ENCODE results near the gene PTPRN2. TPM values are rescaled to one million over a fixed set of nuclear protein-coding genes. Genes with fewer than 3 reads are reported as not detected.
"Not testable (repeated sequence)": the region's sequence is repeated elsewhere in the genome, so short reads cannot be mapped to it uniquely, and the experiment has no call there.

PTPRN2 gene
- total RNA-seq, 2 donors from 2014 or later = 0.72 to 0.79 TPM

GRCh38 chr7:157908006-157908782 lies 679.4 kb downstream of the PTPRN2 start:
- Mint-ChIP-seq H3K27me3 (ENCODE audit: low read depth) (no peaks in the 10 kb centered on the region), H3K36me3 (ENCODE audit: insufficient read depth in 2 of 2) (no peaks in the 10 kb centered on the region), H3K4me3 (no peak overlapping the region), H3K27ac (no peak overlapping the region), H3K9me3 (peaks cover under 1 to 8% of the 10 kb centered on the region in 2 donors), H3K4me1 (ENCODE audit: low read depth) (no peaks in the 10 kb centered on the region)
- ATAC-seq (replicated peaks in 1 of 2) (no peak), DNase-seq (no peak)

- H3K27me3 Mint-ChIP-seq (ENCODE audit: low read depth) = no peaks in the 10 kb centered on the region
- ATAC-seq (replicated peaks in 1 of 2) = no peak
- H3K4me1 Mint-ChIP-seq (ENCODE audit: low read depth) = no peaks in the 10 kb centered on the region
- no peak for DNase-seq
- peaks cover 0 to 6% of the 10 kb centered on the region in 2 donors for H3K9me3 Mint-ChIP-seq
- H3K4me3 Mint-ChIP-seq = no peak overlapping the region
- H3K27ac Mint-ChIP-seq = no peak overlapping the region
- no peaks in the 10 kb centered on the region for H3K36me3 Mint-ChIP-seq (ENCODE audit: insufficient read depth in 2 of 2)
These were observed 680.5 kb downstream of the PTPRN2 start for GRCh38 chr7:157907091-157907490.

- DNase-seq (no peak), ATAC-seq (replicated peaks in 1 of 2) (no peak)
- Mint-ChIP-seq H3K27me3 (ENCODE audit: low read depth) (no peaks in the 10 kb centered on the region), H3K4me1 (ENCODE audit: low read depth) (no peaks in the 10 kb centered on the region), H3K4me3 (no peak overlapping the region), H3K36me3 (ENCODE audit: insufficient read depth in 2 of 2) (no peaks in the 10 kb centered on the region), H3K9me3 (peaks cover 0 to under 1% of the 10 kb centered on the region in 2 donors), H3K27ac (no peak overlapping the region)
These were observed 681.0 kb downstream of the PTPRN2 start for GRCh38 chr7:157906583-157906982.

- H3K27me3 Mint-ChIP-seq (ENCODE audit: low read depth) = no peaks in the 10 kb centered on the region
- ATAC-seq (replicated peaks in 1 of 2) (no peak), DNase-seq (no peak)
- H3K4me1 Mint-ChIP-seq (ENCODE audit: low read depth) = no peaks in the 10 kb centered on the region
- H3K27ac Mint-ChIP-seq = no peak overlapping the region
- H3K4me3 Mint-ChIP-seq = no peak overlapping the region
- no peaks in the 10 kb centered on the region for H3K36me3 Mint-ChIP-seq (ENCODE audit: insufficient read depth in 2 of 2)
- no peaks in the 10 kb centered on the region for H3K9me3 Mint-ChIP-seq
These were observed 681.8 kb downstream of the PTPRN2 start for GRCh38 chr7:157905651-157906461.

DNA sequence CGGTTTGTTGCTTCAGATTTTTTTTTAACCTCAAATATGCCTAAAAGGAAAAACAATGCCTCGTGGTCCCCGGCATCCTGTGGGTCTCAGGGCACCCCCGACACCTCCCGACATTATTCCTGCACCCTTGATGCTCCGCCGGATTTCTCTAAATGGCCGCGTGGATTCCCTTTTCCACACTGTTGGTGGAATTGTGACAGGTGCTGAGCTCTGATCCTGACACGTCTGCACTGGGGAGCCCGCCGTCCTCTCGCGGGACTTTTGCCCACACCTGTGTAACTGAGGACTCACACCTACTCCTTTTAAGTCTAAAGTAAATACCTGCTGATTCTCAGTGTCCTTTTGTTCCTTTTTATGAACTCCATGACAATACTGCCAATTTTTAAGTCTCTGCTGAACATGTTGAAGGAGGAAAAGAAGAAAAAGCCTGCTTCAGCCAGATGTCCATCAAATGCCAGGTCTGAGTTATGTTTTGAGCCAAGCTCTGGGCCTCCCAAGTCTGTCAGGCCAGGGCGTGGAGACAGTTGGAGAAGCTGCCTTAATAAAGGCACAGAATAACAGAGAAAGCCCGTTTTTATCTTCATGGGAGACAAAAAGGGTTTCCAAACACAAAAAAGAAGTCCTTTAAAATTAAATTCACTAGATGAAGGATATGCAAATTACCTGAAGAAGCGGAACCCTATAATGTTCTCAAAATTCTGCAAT lies 682.6 kb downstream of the PTPRN2 start:
- no peaks in the 10 kb centered on the region for H3K4me1 Mint-ChIP-seq (ENCODE audit: low read depth)
- H3K36me3 Mint-ChIP-seq (ENCODE audit: insufficient read depth in 2 of 2) = no peaks in the 10 kb centered on the region

DNA sequence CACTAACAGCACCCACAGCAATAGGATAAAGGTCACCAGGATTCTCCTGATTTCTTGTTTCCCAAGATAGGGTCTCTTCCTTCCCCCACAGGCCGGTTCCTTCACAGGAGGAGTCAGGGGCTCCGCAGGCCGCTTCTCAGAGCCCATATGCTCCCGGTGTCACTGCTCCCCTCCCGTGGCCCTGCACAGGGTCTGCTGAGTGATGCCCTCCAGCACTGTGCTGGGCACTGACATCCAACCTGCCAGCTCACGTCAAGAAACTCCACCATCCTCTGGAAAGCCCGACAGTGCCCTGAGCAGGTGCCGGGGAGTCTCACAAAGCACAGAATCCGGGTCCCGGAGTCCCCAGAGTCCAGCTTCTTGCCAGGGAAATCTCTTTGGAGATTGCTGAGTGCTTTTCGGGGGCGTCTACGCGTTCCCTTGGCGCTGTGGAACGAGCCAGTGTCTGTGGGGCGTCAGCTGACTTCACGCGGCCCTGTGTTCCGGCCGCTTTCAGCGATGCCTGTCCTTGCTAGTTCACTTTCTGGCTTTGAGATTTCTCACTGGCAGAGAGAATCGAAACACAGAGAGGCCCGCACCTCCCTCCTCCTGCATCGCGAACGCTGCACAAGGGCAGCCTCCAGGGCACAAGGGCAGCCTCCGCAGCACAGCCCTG lies 683.3 kb downstream of the PTPRN2 start:
- no peak overlapping the region for H3K27ac Mint-ChIP-seq
- H3K4me1 Mint-ChIP-seq (ENCODE audit: low read depth) = no peaks in the 10 kb centered on the region
- no peak overlapping the region for H3K4me3 Mint-ChIP-seq
- H3K9me3 Mint-ChIP-seq = no peaks in the 10 kb centered on the region
- DNase-seq (no peak), ATAC-seq (replicated peaks in 1 of 2) (no peak)
- no peaks in the 10 kb centered on the region for H3K27me3 Mint-ChIP-seq (ENCODE audit: low read depth)
- H3K36me3 Mint-ChIP-seq (ENCODE audit: insufficient read depth in 2 of 2) = no peaks in the 10 kb centered on the region

More for the DNA sequence above, 682.6 kb downstream of the PTPRN2 start:
- ATAC-seq (replicated peaks in 1 of 2) = no peak
- Mint-ChIP-seq H3K9me3 (no peaks in the 10 kb centered on the region), H3K27me3 (ENCODE audit: low read depth) (no peaks in the 10 kb centered on the region), H3K27ac (no peak overlapping the region), H3K4me3 (no peak overlapping the region)
- no peak for DNase-seq

GRCh38 chr7:157903710-157904109 lies 683.9 kb downstream of the PTPRN2 start:
- no peak overlapping the region for H3K27ac Mint-ChIP-seq

GRCh38 chr7:157903296-157903695 lies 684.3 kb downstream of the PTPRN2 start:
- Mint-ChIP-seq H3K27ac (no peak overlapping the region), H3K36me3 (ENCODE audit: insufficient read depth in 2 of 2) (no peaks in the 10 kb centered on the region), H3K4me3 (no peak overlapping the region), H3K27me3 (ENCODE audit: low read depth) (no peaks in the 10 kb centered on the region), H3K9me3 (no peaks in the 10 kb centered on the region), H3K4me1 (ENCODE audit: low read depth) (no peaks in the 10 kb centered on the region)
- no peak for ATAC-seq (replicated peaks in 1 of 2)
- no peak for DNase-seq

More at GRCh38 chr7:157903710-157904109, 683.9 kb downstream of the PTPRN2 start:
- Mint-ChIP-seq H3K27me3 (ENCODE audit: low read depth) (no peaks in the 10 kb centered on the region), H3K4me3 (no peak overlapping the region), H3K9me3 (no peaks in the 10 kb centered on the region), H3K4me1 (ENCODE audit: low read depth) (no peaks in the 10 kb centered on the region), H3K36me3 (ENCODE audit: insufficient read depth in 2 of 2) (no peaks in the 10 kb centered on the region)
- ATAC-seq (replicated peaks in 1 of 2) (no peak), DNase-seq (no peak)

- H3K27ac Mint-ChIP-seq; H3K36me3 Mint-ChIP-seq (ENCODE audit: insufficient read depth in 2 of 2); H3K4me1 Mint-ChIP-seq (ENCODE audit: low read depth); H3K9me3 Mint-ChIP-seq; DNase-seq; H3K4me3 Mint-ChIP-seq; ATAC-seq (replicated peaks in 1 of 2); H3K27me3 Mint-ChIP-seq (ENCODE audit: low read depth): not testable (repeated sequence)
These were observed 685.6 kb downstream of the PTPRN2 start for GRCh38 chr7:157901816-157902610.

GRCh38 chr7:157901166-157901565 lies 686.5 kb downstream of the PTPRN2 start:
- no peak overlapping the region for H3K27ac Mint-ChIP-seq

DNA sequence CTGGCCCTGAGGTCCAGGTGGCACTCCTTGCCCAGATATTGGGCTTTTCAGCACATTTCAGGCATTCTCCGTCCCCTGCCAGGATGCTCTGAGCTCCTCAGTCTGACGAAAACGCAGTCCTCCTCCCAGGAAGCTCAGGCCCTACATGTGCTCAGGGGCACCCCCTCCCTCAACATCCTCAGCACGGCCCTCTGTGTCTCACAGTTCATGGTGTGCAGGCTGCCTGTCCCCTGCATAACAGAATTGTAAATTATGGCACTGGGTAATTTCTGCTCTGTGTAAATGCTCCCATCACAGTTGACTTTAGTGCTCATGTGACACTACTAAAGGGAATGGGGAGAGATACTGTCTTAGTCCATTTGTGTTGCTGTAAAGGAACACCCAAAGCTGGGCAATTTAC lies 687.1 kb downstream of the PTPRN2 start:
- no peak overlapping the region for H3K27ac Mint-ChIP-seq

More at GRCh38 chr7:157901166-157901565, 686.5 kb downstream of the PTPRN2 start:
- no peak overlapping the region for H3K4me3 Mint-ChIP-seq
- no peaks in the 10 kb centered on the region for H3K27me3 Mint-ChIP-seq (ENCODE audit: low read depth)
- no peaks in the 10 kb centered on the region for H3K4me1 Mint-ChIP-seq (ENCODE audit: low read depth)
- no peaks in the 10 kb centered on the region for H3K36me3 Mint-ChIP-seq (ENCODE audit: insufficient read depth in 2 of 2)
- ATAC-seq (replicated peaks in 1 of 2) (no peak), DNase-seq (no peak)
- no peaks in the 10 kb centered on the region for H3K9me3 Mint-ChIP-seq

DNA sequence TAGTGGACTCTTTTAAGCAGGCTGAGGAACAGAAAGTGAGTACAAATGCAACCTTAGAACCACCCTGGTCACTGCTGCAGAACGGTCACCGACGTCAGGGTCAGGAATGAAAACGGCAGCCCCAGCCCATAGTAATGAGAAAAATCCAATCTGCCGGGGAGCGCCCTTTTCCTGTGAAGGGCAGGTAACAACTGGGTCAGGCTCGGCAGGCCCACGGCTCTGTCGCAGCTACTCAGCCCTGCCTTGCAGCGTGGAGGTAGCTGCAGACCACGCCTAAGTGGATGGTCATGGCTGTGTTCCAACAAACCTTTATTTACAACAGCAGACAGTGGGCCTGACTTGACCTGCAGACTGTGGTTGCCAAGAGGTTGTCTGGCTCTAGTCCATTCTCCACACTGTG lies 687.6 kb downstream of the PTPRN2 start:
- DNase-seq (no peak), ATAC-seq (replicated peaks in 1 of 2) (no peak)
- Mint-ChIP-seq H3K4me3 (no peak overlapping the region), H3K27me3 (ENCODE audit: low read depth) (no peaks in the 10 kb centered on the region), H3K9me3 (no peaks in the 10 kb centered on the region), H3K36me3 (ENCODE audit: insufficient read depth in 2 of 2) (no peaks in the 10 kb centered on the region), H3K27ac (no peak overlapping the region), H3K4me1 (ENCODE audit: low read depth) (no peaks in the 10 kb centered on the region)

More for the DNA sequence above, 687.1 kb downstream of the PTPRN2 start:
- no peak for DNase-seq
- no peaks in the 10 kb centered on the region for H3K9me3 Mint-ChIP-seq
- ATAC-seq (replicated peaks in 1 of 2) = no peak
- no peak overlapping the region for H3K4me3 Mint-ChIP-seq
- no peaks in the 10 kb centered on the region for H3K36me3 Mint-ChIP-seq (ENCODE audit: insufficient read depth in 2 of 2)
- H3K4me1 Mint-ChIP-seq (ENCODE audit: low read depth) = no peaks in the 10 kb centered on the region
- H3K27me3 Mint-ChIP-seq (ENCODE audit: low read depth) = no peaks in the 10 kb centered on the region
